GM12801 (cell line): ENCODE data around the gene EXOSC2.

Experiments used
- TF ChIP-seq, protein P1 (sequence below): IDR thresholded peaks from one replicate; pipeline ENCODE4 v1.5.1; 2011; ENCODE audit warnings: control low read depth; ENCODE audit not compliant: insufficient read length; ENCODE audit errors: extremely low read depth

Gene EXOSC2

DNA sequence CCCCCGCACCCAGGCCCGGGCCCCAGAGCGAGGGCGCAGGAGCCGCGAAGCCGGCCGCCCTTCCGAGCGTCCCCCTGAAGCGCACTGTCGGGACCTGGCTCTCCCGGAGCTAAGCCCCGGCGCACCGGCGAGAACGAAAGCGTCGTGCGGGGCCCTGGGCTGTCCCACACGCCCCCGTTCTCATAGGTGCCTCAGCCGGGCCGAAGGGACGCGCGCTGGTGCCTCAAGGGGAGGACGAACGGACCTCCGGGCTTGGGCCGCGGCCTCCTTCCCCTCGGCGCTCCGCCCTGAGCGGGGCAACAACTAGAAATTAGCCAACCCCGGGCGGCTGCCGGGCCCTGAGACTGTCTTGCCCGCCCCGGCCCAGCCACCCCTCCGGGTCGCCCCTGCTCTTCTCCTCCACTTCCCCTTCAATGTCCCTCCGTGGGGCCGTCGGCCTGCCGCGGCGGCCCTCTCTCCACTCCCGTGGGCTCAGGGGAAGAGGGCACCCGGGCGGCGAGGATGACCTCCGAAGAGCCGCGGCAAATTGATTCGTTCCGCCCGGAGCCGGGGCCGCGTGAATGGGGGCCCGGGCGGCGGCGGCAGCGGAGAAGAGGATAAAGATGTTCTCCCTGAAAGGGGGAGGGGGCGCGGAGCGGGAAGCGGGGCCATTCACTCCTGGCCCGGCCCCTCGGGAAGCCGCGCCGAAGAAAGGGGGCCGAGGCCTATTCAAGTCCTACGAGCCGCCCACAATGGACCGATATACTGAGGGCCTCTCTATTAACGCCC is 32.7 kb upstream of the EXOSC2 start:
- TF ChIP-seq, protein P1, sequence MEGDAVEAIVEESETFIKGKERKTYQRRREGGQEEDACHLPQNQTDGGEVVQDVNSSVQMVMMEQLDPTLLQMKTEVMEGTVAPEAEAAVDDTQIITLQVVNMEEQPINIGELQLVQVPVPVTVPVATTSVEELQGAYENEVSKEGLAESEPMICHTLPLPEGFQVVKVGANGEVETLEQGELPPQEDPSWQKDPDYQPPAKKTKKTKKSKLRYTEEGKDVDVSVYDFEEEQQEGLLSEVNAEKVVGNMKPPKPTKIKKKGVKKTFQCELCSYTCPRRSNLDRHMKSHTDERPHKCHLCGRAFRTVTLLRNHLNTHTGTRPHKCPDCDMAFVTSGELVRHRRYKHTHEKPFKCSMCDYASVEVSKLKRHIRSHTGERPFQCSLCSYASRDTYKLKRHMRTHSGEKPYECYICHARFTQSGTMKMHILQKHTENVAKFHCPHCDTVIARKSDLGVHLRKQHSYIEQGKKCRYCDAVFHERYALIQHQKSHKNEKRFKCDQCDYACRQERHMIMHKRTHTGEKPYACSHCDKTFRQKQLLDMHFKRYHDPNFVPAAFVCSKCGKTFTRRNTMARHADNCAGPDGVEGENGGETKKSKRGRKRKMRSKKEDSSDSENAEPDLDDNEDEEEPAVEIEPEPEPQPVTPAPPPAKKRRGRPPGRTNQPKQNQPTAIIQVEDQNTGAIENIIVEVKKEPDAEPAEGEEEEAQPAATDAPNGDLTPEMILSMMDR = no peak

GRCh38 chr9:130661451-130662098 is 32.0 kb upstream of the EXOSC2 start:
- TF ChIP-seq, protein P1 = no peak

GRCh38 chr9:130662099-130662969 is 31.2 kb upstream of the EXOSC2 start:
- TF ChIP-seq, protein P1 = no peak

GRCh38 chr9:130662970-130663257 is 30.7 kb upstream of the EXOSC2 start:
- TF ChIP-seq, protein P1 = no peak

GRCh38 chr9:130663258-130663976 is 30.2 kb upstream of the EXOSC2 start:
- TF ChIP-seq, protein P1 = no peak

- TF ChIP-seq, protein P1 = no peak
Observed at GRCh38 chr9:130663977-130664250, 29.7 kb upstream of the EXOSC2 start.
